ENCODE data around the gene CALML5.

Gene CALML5

DNA sequence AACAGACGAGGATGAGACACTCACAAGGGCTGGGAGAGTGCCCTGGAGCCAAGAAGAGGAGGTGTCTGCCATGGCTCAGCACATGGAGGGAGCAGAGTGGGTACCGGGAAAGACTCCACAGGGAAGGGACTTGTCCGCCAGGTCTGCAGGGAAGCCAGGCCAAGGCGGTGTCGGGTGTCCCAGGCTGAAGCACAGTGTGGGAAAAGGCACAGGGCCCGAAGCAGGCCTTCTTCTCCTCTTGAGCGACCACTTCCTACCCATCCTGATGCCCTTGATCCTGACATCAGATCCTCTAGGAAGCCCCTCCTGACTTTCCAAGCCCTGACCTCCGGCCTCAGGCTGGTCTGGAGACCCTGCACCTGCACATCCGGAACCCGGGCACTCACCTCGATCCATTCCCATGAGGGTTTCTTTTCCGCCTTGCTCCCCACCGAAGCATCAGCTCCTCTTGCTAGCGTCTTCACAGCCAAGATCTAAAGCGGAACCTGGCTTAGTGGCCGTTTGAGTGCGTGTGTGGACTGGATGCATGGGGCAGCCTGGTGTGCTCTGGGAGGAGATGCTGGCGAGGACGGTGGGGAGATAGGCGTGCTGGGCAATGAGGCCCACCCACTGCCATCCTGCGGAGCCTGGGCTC is 33.8 kb upstream of the CALML5 start:
- DNase-seq (ENCODE audit: low read depth): no peak

DNA sequence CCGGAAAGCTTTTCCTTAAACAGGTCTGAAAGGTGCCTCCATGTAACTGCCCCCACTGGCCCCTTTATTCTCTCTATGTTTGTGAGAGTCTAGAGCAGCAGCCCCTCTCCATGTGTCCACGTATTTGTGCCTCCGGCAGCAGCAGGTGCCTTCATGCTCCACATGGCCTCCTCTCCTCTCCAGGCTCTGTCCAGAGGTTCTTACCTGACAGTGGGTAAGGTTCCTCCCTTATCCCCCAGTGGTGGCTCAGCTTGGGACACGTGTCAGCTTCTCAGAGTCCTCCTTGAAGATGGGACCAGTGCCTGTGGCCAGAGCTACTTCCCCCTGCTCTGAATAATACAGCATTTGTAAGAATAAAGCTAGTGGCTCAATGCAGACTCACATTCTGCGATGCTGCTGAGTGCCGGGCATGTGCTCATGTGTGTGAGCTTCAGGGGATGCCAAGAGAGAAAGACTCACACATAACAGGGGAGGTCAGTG is 33.3 kb upstream of the CALML5 start:
- DNase-seq (ENCODE audit: low read depth): no peak

DNA sequence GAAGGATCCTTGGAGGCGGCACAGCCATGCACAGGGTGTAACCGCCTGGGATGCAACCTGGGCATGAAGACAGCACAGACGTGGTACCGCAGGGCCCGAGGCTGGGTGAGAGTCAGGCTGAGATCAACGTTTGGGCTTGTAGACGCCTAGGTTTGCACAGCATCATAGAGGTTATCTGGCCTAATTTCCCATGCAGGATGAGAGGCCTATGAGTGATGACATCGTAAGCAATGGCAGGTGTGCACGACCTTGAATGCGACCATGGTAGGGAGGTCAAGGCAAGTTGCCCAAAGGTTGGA is 32.9 kb upstream of the CALML5 start:
- DNase-seq (ENCODE audit: low read depth): no peak

GRCh38 chr10:5531558-5532306 is 32.4 kb upstream of the CALML5 start:
- no peak for DNase-seq (ENCODE audit: low read depth)

GRCh38 chr10:5530846-5531557 is 31.6 kb upstream of the CALML5 start:
- no peak for DNase-seq (ENCODE audit: low read depth)

DNA sequence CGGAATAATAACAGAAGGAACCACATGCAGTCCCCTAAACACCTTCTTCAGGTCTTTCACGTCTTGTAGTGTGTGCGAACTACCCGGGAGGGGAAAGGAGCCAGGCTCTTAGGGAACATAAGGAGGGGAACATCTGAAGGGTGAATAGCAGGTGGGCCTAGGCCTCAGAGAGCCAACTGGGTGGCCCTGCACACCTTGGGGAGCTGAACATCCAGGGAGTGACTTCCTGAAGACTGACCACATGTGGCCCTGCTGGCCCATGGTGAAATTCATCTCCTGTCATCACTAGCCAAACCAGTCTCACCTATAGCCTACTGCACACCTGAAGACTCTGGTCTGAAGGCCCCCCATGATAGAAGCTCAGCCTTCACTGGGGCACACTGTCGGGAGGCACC is 31.0 kb upstream of the CALML5 start:
- no peak for DNase-seq (ENCODE audit: low read depth)

- DNase-seq (ENCODE audit: low read depth): no peak
Observed at GRCh38 chr10:5529702-5530411, 30.5 kb upstream of the CALML5 start.

GRCh38 chr10:5528989-5529701 is 29.8 kb upstream of the CALML5 start:
- DNase-seq (ENCODE audit: low read depth): no peak

DNA sequence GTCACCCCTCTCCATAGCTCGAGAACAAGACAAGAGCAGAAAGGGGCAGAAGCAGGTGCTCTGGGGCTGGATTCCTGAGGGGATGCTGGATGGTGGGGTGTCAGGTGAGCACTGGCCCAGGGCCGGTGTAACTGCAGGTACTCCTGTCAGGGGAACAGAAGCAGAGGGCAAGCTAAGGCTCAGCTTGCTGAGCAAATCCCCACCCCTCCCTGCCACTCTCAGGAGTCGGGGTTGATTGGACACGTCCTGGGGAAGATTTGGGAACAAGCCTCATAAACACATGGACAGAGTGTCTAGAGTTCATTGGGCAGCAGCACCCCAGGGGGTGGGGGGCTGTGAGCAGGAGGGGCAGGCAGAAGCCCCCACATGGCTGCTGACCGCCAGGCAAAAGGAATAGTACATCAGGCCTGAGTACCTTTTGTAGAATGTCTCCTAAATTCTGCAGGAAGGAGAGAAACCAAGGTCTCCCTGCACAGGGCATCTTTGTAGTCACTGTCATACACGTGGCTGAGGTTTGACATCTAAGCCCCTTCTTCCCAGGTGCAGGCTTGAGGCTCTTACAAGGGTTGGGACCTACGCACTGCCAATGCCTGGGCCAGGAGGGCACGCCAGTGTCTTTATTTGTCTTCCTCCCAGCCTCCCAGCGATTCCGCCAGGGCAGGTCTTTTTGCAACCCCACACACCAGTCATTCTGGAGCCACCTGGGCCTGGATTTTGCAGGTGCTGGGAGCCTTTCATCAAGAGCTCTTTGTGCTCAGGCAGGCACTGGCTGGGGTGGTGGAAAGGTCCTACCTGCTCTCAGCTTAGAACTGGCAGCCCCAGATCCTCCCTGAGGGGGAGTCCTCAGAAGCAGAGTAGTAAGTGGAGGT is 28.2 kb upstream of the CALML5 start:
- DNase-seq (ENCODE audit: low read depth): no peak

- DNase-seq (ENCODE audit: low read depth): no peak
Observed at GRCh38 chr10:5526691-5527331, 27.4 kb upstream of the CALML5 start.

DNA sequence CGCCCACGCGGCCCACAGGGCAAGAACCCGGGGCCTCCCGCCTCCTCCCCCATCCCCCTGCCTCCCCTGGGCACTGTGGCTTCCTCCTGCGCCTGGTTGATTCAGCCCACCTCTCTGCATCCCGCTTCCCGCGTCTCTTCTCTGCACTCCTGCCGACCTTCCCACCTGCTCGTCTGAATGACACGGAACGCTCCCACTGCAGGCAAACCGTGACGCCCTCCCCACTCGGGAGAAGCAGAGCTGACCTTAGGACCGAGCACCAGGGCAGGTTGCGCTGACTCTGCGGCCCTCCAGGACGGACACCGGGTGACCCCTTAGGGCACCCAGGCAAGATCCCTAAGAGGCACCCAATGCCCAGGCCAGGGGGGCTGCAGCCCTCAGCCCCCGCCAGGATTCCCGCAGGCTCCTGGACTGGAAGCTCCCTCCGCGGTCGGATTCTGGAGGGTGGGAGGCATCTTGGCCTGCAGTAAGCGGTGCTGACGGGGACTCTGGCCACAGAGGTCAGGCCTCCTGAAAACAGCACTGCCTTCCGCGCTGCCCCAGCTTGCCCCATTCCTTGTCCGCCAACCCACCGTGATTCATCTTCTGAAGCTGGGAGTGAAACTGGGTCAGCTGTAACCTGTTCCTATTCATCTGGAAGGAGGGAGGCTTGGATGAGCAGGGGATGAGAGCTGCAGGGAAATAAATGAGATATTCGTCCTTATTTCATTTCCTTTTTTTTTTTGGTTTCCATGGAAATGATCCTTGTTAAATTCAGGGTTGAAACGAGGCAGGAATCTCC is 26.4 kb upstream of the CALML5 start:
- DNase-seq (ENCODE audit: low read depth): no peak

- no peak for DNase-seq (ENCODE audit: low read depth)
Observed at GRCh38 chr10:5524641-5525560, 25.5 kb upstream of the CALML5 start, which contains the start of gene CALML3. Gene CALML3 (plus strand): TSS chr10:5524961. CDS start chr10:5525086, 125 bp downstream.

- DNase-seq (ENCODE audit: low read depth): no peak
Observed at GRCh38 chr10:5523796-5524574, 24.6 kb upstream of the CALML5 start.

GRCh38 chr10:5522913-5523560 is 23.7 kb upstream of the CALML5 start:
- DNase-seq (ENCODE audit: low read depth): no peak

GRCh38 chr10:5519054-5519453 is 19.7 kb upstream of the CALML5 start:
- no peak for DNase-seq (ENCODE audit: low read depth)

DNA sequence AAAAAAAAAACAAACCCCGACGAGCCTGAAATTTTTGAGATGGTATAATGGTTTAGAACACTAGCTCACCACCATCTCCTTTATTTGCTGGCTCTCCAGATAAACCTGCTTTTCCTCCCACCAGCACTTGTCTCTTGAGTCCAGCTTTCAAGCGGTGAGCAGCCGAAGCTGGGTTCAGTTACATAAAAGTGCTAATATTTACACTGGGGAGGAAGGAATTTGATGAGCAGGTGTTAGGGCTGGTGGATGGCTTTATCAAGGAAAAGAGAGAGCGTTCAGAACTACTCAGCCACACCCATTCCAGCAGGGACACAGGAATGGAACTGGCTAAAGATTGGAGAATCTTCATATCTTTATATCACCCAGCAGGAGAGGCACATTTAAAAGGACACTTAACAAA is 18.8 kb upstream of the CALML5 start:
- DNase-seq (ENCODE audit: low read depth): no peak

- no peak for DNase-seq (ENCODE audit: low read depth)
Observed at GRCh38 chr10:5517546-5517945, 18.2 kb upstream of the CALML5 start.

All from non-pigmented ciliary epithelial cell (primary cell).